Large intestine (tissue), 3 donors: Measurements from ENCODE around the gene ARHGEF17. TPM values are rescaled to one million over a fixed set of nuclear protein-coding genes. Genes with fewer than 3 reads are reported as not detected.
A peak's percentile ranks its signal among the peaks of the same experiment; 100 is the strongest.

Experiments used
- DNase-seq, 2 donors: peaks; one replicate each; pipeline versions ENCODE4 v3.0.0 to v3.0.0-alpha.2; 2013
- H3K27ac ChIP-seq: one replicate; pipeline ENCODE4 v1.5.1; 2013; ENCODE audit warnings: low read length
- H3K27me3 ChIP-seq: 2 replicates; pipeline ENCODE4 v1.6.1; 2013; ENCODE audit warnings: low read length; ENCODE audit not compliant: control insufficient read depth, insufficient read depth
- H3K36me3 ChIP-seq: 2 replicates; pipeline ENCODE4 v1.6.1; 2013; ENCODE audit warnings: low read length; ENCODE audit not compliant: control insufficient read depth, insufficient read depth
- H3K4me1 ChIP-seq: one replicate; pipeline ENCODE4 v1.6.1; 2013; ENCODE audit warnings: low read length; ENCODE audit not compliant: control insufficient read depth, insufficient read depth
- H3K4me3 ChIP-seq: one replicate; pipeline ENCODE4 v1.5.1; 2013; ENCODE audit warnings: low read length
- H3K9me3 ChIP-seq: one replicate; pipeline ENCODE4 v1.6.1; 2013; ENCODE audit warnings: mild to moderate bottlenecking, low read depth, low read length, moderate library complexity; ENCODE audit not compliant: control insufficient read depth
- WGBS: methylation state at CpG from one replicate; pipeline ENCODE4 v1.1.5; 2013; ENCODE audit warnings: low lambda C conversion rate; ENCODE audit not compliant: insufficient coverage; 5-methylcytosine and 5-hydroxymethylcytosine counted together
- polyA plus RNA-seq: library from polyadenylated mRNA; unstranded; fragments of 120-200 nt; gene quantifications from one replicate; pipeline ENCODE4 v1.2.1, GENCODE V29; 2013

The ARHGEF17 gene
- polyA plus RNA-seq, 1 donor, result 61.4 TPM

GRCh38 chr11:73284106-73284505 is 24.0 kb upstream of the ARHGEF17 start:
- Histone ChIP-seq H3K4me1 (peaks cover 63% of the 10 kb centered on the region), H3K36me3 (no peaks in the 10 kb centered on the region), H3K9me3 (no peaks in the 10 kb centered on the region), H3K27ac (peak overlapping the region; percentile 21), H3K4me3 (no peak overlapping the region), H3K27me3 (no peaks in the 10 kb centered on the region)
- DNase-seq, result no peak
- no CpG with 5 or more reads among the region's 3 CpGs for WGBS

GRCh38 chr11:73285721-73286120 is 22.4 kb upstream of the ARHGEF17 start:
- Histone ChIP-seq H3K27me3 (no peaks in the 10 kb centered on the region), H3K27ac (no peak overlapping the region), H3K4me1 (peaks cover 64% of the 10 kb centered on the region), H3K36me3 (no peaks in the 10 kb centered on the region), H3K9me3 (no peaks in the 10 kb centered on the region), H3K4me3 (no peak overlapping the region)
- no CpG with 5 or more reads among the region's 1 CpG for WGBS
- no peak for DNase-seq

GRCh38 chr11:73286240-73286810 is 21.8 kb upstream of the ARHGEF17 start:
- WGBS, result no CpG with 5 or more reads among the region's 9 CpGs
- Histone ChIP-seq H3K27ac (no peak overlapping the region), H3K4me3 (no peak overlapping the region), H3K36me3 (no peaks in the 10 kb centered on the region), H3K9me3 (no peaks in the 10 kb centered on the region), H3K27me3 (no peaks in the 10 kb centered on the region), H3K4me1 (peaks cover 64% of the 10 kb centered on the region)
- DNase-seq, result no peak

GRCh38 chr11:73287400-73288101 is 20.5 kb upstream of the ARHGEF17 start:
- WGBS, result no CpG with 5 or more reads among the region's 10 CpGs

GRCh38 chr11:73288192-73288872 is 19.7 kb upstream of the ARHGEF17 start:
- no peaks in the 10 kb centered on the region for H3K36me3 ChIP-seq
- no CpG with 5 or more reads among the region's 5 CpGs for WGBS
- peaks cover 52% of the 10 kb centered on the region for H3K4me1 ChIP-seq
- no peak overlapping the region for H3K4me3 ChIP-seq
- H3K9me3 ChIP-seq, result no peaks in the 10 kb centered on the region
- DNase-seq, result no peak
- no peaks in the 10 kb centered on the region for H3K27me3 ChIP-seq
- H3K27ac ChIP-seq, result peak overlapping the region; percentile 38

More at GRCh38 chr11:73287400-73288101, 20.5 kb upstream of the ARHGEF17 start:
- peak overlapping the region; percentile 5 for H3K27ac ChIP-seq
- H3K36me3 ChIP-seq, result no peaks in the 10 kb centered on the region
- H3K4me3 ChIP-seq, result no peak overlapping the region
- no peaks in the 10 kb centered on the region for H3K9me3 ChIP-seq
- no peaks in the 10 kb centered on the region for H3K27me3 ChIP-seq
- peaks cover 59% of the 10 kb centered on the region for H3K4me1 ChIP-seq
- no peak for DNase-seq

- Histone ChIP-seq H3K36me3 (no peaks in the 10 kb centered on the region), H3K9me3 (no peaks in the 10 kb centered on the region), H3K27me3 (no peaks in the 10 kb centered on the region), H3K4me3 (no peak overlapping the region), H3K4me1 (peaks cover 44% of the 10 kb centered on the region), H3K27ac (peak overlapping the region; percentile 38)
- no CpG with 5 or more reads among the region's 17 CpGs for WGBS
- peak in 1 of 2 donors; percentile 81 for DNase-seq
Observed at GRCh38 chr11:73288873-73289707, 19.0 kb upstream of the ARHGEF17 start.

GRCh38 chr11:73290536-73290935 is 17.5 kb upstream of the ARHGEF17 start:
- H3K36me3 ChIP-seq, result no peaks in the 10 kb centered on the region
- no peaks in the 10 kb centered on the region for H3K27me3 ChIP-seq
- DNase-seq, result no peak
- no CpG with 5 or more reads among the region's 4 CpGs for WGBS
- no peak overlapping the region for H3K27ac ChIP-seq
- peaks cover 44% of the 10 kb centered on the region for H3K4me1 ChIP-seq
- H3K9me3 ChIP-seq, result no peaks in the 10 kb centered on the region
- no peak overlapping the region for H3K4me3 ChIP-seq

- peaks cover 41% of the 10 kb centered on the region for H3K4me1 ChIP-seq
- no peak for DNase-seq
- no peaks in the 10 kb centered on the region for H3K36me3 ChIP-seq
- no peak overlapping the region for H3K27ac ChIP-seq
- no peak overlapping the region for H3K4me3 ChIP-seq
- no CpG with 5 or more reads among the region's 3 CpGs for WGBS
- no peaks in the 10 kb centered on the region for H3K27me3 ChIP-seq
- no peaks in the 10 kb centered on the region for H3K9me3 ChIP-seq
Observed at GRCh38 chr11:73291196-73291595, 16.9 kb upstream of the ARHGEF17 start.

- Histone ChIP-seq H3K27me3 (no peaks in the 10 kb centered on the region), H3K4me1 (peaks cover 39% of the 10 kb centered on the region), H3K9me3 (no peaks in the 10 kb centered on the region), H3K36me3 (peaks cover 7% of the 10 kb centered on the region), H3K27ac (no peak overlapping the region), H3K4me3 (no peak overlapping the region)
- DNase-seq, result no peak
- WGBS, result no CpG with 5 or more reads among the region's 12 CpGs
Observed at GRCh38 chr11:73291781-73292524, 16.1 kb upstream of the ARHGEF17 start.
